HG03025 (cell line): Measurements from ENCODE around the gene STAG3.
"Not testable (repeated sequence)": the region's sequence is repeated elsewhere in the genome, so short reads cannot be mapped to it uniquely, and the experiment has no call there.

ENCODE experiments used
- ATAC-seq: cut with Tn5 transposase; IDR thresholded peaks from one replicate; pipeline ENCODE4 v1.9.1; 2021; ENCODE audit warnings: mild to moderate bottlenecking, moderate library complexity; ENCODE audit not compliant: unreplicated experiment, low FRiP score

The STAG3 gene

DNA sequence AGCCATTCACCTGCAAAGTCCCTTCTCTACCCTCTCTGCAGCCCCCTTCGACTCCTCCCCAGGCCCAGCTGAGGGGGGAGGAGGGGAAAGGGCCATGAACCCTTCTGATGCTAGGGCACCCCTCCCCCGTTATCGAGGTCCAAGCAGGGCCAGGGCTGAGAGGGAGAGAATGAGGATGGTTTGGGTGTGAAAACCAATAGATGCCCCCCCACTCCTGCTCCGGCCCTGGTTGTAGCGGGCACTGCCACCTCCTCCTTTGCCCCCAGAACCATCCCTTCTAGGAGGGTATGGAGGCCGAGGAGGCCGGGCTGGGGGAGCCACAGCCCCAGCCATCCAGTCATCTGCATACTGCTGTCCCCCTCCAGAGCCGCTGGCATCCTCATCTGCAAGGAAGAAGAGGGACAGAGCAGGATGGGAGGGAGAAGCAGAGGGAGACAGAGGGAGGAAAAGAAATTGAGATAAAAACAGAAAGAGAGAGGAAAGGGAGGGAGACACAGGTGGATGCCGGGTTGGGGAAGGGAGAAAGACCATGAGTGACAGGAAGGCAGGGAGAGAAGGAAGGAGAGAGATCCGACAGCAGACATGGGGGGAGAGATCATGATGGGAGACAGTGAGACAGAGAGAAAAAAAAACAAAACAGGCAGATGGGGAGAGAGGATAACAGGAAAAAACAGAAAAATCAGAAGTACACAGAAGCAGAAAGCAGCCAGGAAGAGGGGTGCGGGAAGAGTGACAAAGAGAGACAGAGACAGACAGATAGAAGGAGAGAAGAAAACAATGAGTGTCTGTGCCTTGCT lies 7.4 kb upstream of the STAG3 start:
- no peak for ATAC-seq

DNA sequence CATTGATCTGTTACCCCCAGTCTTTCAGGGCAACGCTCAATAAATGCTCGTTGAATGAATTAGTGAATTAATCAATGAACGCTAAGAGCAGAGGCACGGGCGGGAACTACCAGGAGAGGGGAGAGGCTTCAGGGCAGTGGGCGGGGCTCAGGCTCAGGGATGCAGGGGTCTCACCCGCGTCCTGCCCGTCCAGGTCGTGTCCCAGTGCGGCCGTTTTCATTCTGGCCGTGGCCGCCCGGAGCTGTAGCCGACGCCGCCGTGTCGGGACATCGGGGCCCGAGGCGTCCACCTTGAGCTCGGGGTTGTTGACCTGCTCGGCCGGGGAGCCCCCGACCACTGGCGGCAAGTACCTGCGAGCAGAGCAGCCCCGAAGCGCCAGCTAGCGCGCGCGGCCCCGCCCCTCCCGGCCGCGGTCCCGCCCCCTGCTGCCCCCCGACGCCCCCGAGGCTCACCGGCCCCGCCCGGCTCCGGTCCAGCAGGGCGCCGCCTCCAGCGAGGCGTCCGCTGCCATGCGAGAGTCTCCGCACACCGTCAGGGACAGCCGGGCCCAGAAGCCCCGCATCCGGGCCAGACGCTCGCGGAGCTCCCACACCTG lies 6.5 kb upstream of the STAG3 start:
- ATAC-seq: no peak

DNA sequence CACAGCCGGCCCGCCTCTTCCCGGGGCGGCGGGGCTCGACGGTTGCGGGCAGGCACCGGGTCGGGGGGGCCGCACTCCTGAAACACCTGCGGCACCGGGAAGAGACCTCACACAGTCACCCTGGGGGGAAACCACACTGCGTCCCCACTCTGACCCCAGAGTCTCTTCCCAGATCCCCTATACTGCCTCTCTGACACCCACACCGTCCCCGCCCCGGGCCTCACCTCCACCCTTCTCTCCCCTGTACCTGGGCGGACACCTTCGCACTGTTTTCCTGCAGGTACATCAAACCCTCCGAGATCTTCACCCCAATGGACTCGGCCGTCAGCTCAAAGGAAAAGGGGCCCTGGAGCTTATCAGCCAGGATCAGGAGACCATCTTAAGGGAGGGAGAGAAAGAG lies 5.9 kb upstream of the STAG3 start:
- ATAC-seq: no peak

DNA sequence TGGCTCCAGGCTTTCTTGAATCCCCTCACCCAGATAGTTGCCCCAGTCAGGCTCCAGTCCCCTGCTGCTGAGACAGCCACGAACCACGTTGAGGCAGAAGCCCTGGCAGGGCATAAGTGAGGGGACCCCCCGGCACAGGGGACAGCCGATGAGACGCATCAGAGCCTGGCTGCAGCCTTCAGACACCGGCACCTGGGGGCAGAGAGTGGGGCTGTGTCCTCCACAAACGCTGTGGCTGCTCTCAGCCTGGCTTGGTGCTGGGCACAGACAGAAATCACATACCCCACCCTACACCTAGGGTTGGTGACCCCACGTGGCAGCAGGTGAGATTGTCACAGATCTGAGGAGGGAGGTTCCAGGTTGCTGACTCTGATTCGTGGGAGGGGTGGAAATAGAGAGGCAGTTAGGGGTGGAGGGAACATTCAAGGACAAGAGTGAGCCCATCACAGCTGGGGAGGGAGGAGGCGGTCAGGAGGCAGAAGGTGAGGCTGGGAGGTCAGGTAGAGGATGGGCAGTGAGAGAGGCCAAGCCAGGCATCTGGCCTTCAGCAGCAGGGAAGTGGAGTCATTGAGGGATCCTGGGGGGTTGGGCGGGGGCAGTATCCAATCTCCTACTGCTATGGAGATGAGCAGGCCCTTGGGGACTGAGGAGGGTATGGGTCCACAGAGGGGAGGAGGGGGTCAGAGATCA lies 3.8 kb upstream of the STAG3 start:
- ATAC-seq: no peak

DNA sequence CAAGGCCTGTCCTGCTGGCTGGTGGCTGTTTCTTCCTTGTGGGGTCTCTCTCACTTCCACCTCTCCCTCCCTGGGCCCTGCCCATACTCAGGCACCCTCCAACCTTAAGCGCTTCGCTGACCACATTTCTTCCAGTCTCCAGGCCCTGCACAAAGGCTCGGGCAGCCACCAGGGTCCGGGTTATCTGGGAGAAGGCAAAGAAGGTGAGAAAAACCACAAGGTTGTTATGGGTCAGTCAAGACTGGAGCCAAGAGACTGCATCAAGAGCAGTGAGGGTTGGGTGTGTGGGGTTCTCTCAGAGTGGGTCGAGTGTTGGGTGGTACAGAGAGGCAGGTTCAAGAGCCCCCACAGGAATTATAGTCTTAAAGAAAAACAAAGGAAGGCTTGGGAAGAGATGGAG lies 3.1 kb upstream of the STAG3 start:
- no peak for ATAC-seq

DNA sequence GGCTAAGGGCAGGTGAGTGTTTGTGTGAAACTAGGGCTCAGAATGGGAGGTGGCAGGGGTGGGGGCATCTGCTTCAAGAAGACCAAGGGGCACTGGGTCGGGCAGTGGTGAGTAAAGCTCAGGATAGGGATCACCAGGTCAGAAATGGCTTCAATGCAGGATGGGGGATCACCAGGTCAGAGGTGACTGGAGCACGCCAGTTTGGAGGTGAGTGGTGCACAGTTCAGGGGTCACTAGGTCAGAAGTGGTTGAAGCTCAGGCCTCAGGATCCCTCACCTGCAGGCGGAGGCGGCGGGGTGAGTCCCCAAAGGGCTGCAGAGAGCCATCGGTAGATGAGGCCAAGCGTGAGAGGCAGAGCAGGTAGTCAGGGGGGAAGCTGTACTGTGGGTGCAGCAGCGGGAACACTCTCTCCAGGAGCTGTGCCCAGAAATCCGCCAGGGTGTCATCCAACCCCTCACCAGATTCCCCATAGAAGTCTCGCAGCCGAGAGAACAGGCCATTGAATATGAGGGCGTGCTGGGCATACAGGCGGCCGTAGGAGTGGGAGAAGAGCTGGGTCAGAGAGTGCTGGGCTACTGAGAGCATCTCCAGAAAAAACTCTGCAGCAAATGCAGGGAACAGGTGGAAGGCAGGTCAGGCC lies 2.3 kb upstream of the STAG3 start:
- ATAC-seq: no peak

DNA sequence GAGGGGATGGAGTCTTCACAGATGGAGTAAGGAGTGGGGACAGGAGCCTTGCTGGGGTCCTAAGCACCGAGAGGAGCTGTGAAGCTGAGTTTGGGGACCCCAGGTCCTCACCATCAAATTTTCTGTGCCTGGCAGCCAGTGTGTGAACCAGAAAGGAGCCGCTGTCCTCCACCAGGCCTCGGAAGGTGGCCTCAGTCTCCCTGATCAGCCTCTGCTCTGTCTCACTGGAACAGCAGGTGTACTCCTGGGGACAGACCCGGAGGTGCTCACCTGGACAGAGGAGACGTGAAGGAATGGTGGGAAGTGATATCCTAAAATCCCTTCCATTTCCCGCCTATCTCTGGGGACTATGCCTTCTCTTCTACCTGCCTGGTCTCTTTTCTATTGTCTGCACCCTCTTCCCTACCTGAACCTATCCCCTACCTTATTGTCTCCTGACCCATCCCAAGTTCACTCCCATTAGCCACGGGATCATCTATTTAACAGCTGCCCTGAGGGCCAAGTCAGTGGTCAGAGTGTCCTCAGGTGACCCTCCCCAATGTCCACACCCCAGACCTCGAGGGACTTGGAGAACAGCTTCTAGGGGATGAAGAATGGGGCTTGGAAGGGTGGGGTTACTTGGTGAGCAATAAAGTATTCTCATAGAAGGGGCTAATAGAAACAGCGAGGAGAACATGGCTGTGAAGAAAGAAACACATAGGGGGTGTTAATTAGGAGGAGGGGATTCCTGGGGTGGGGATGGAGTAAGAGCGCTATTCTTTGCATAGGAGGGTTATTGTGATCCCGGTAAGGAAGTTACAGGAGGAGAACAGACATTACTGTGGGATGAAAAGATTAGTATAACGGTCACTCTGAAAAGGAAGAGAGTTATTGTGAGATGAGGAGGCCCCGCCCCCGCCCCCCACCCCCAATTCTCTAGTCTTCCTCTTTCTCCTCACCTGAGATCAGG lies 1.3 kb upstream of the STAG3 start:
- no peak for ATAC-seq

DNA sequence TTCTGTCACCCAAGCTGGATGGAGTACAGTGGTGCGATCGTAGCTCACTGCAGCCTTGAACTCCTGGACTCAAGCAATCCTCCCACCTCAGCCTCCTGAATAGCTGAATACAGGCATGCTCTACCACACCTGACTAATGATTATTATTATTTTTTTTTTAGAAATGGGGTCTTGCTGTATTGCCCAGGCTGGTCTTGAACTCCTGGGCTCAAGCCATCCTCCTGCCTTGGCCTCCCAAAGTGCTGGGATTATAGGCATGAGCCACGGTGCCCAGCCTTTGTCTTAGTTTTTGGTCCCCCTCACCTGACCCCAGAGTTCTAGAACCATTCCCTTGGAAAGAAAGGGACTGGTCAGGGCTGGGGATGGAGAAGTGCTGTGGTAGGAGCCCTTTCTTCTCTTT lies 2.4 kb downstream of the STAG3 start:
- ATAC-seq: not testable (repeated sequence)

DNA sequence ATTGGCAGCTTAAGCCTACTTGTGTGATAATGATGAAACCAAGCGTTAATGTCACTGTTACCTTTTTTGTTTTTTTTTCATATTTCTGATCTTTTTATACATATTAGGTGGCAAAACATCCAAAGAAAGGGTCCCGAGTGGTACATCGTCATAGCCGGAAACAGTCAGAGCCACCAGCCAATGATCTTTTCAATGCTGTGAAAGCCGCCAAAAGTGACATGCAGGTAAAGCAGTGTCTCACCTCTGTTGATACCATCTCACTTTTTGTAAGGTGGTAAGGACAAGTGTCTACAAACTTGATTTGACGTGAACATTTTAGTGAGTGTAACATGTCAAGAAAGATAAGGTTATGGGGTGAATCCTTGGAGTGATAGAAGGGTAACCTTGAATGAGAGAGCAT lies 4.9 kb downstream of the STAG3 start:
- ATAC-seq: not testable (repeated sequence)

DNA sequence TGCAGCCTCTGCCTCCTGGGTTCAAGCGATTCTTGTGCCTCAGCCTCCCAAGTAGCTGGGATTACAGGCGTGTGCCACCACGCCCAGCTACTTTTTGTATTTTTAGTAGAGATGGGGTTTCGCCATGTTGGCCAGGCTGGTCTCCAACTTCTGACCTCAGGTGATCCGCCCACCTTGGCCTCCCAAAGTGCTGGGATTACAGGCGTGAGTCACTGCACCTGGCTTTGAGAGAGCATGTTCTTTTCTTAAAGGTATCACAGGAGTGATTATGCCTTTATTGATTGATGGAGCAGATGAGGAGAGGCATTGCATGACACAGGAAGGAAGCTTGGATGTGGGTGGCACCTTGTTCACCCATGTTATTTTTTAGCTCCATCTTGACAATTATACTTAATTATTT lies 5.4 kb downstream of the STAG3 start:
- not testable (repeated sequence) for ATAC-seq

DNA sequence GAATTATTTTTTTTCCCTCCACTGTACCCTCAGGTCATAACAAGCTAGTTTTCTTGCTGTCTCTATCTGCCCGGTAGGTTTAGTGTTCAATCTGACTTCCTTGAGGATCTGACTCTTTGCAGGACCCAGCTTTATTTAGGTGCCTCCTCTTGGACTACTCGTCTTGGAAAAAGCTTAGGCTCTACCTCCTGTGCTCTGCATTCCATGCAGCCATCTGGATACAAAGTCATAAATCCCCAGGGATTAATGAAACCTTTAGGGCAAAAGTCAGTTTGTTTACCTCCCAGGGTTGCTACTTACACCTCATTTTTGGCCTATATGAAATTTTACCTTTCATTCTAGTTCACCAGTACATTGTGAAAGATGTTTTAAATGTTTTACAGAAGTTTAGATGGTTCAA lies 8.0 kb downstream of the STAG3 start:
- ATAC-seq: no peak

DNA sequence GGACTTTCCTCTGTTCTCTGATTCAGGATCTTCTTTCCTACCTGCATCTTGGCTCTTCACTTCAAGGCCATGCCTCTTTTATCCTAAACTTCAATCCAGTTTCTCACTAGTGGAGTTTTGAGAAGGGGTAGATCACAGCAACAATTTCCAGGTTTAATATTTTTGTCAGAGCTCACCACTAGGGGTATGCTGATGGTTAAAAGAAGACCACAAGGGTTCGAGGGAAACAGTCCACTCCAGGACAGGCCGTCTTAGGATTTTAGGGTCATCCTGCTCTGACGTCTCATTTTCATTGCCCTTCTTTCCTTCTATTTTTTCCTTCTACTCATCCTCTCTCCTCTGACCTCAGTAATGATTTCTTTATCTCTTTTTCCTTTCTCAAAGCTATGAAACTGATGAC lies 11.3 kb downstream of the STAG3 start:
- no peak for ATAC-seq

DNA sequence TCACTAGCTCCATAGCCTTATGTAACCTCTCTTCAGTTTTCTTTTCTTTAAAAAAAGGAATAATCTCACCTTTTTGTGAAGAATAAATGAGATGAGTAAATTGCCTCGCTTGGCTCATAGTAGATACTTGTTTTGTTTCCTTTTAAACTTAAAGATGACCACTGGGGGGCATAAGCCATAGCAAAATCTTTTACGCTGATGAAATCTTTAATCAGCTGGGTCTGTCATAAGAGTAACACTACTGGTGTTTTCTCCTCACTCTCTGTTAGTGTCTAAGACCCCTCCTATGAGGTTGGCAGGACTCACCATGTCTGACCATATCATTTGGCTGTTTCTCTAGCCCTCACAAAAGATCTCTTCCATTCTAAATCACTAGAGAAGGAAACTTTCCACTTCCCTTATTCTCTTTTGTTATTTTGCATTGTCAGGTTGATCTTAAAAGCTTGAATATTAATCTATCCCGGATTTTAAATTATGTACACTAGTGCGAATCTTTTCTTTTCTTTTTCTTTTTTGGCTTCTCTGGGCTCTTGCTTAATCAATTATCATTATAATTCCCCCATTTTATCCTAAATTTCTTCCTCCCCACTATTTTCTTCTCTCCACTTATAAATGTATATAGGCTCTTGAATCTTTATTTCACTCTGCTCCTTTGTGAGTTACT lies 12.5 kb downstream of the STAG3 start:
- no peak for ATAC-seq

DNA sequence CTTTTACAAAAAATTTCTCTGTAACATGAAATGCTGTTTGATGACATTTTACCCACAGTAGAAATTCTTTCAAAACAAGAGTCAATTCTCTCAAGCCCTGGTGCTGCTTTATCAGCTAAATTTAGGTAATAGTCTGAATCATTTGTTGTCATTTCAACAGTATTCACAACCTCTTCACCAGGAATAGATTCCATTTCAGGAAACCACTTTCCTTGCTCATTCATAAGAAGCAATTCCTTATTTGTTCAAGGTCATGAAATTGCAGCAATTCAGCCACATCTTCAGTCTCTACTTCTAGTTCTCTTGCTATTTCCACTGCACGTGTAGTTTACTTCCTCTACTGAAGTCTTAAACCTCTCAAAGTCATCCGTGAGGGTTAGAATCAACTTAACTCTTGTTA lies 14.1 kb downstream of the STAG3 start:
- no peak for ATAC-seq

DNA sequence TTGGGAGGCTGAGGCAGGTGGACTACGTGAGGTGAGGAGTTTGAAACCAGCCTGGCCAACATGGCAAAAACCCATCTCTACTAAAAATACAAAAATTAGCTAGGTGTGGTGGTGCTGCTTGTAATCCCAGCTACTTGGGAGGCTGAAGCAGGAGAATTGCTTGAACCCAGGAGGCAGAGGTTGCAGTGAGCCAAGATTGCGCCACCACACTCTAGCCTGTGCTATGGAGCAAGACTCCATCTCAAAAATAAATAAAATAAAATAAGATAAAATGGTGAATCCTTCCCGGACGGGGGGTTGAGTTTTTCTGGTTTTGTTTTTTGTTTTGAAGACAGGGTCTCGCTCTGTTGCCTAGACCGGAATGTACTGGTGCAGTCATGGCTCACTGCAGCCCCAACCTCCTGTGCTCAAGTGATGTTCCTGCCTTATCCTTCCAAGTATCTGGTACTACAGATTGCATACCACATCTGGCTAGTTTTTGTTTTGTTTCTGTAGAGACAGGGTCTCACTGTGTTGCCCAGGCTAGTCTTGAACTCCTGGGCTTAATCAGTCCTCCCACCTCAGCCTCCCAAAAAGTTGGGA lies 14.7 kb downstream of the STAG3 start:
- not testable (repeated sequence) for ATAC-seq

DNA sequence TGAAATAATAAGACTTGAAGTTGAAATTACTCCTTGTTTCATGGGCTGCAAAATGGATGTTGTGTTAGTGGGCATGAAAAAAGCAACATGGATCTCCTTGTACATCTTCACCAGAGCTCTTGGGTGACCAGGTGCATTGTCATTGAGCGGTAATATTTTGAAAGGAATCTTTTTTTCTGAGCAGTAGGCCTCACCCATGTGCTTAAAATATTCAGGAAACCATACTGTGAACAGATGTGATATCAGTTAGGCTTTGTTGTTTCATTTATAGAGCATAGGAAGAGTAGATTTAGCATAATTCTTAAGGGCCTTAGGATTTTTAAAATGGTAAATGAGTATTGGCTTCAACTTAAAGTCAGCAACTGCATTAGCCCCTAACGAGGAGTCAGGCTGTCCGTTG lies 15.3 kb downstream of the STAG3 start:
- no peak for ATAC-seq

DNA sequence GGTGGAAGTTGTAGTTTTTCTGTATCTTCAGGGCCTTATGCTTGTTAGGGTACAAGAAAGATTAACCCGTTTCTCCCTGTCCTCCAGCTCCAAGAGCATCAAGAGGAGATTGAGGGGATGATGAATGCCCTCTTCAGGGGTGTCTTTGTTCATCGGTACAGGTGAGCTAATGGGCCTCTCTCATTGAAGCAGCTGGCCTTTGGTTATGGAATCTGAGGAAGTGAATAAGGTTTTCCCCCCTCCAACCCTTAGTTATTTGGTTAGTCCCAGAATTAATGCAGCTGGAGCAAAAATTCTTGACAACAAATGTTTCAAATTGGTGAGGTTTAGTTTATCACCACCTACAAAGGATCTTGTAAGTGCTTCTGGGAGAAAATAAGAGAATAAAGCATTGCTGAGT lies 17.5 kb downstream of the STAG3 start:
- no peak for ATAC-seq

DNA sequence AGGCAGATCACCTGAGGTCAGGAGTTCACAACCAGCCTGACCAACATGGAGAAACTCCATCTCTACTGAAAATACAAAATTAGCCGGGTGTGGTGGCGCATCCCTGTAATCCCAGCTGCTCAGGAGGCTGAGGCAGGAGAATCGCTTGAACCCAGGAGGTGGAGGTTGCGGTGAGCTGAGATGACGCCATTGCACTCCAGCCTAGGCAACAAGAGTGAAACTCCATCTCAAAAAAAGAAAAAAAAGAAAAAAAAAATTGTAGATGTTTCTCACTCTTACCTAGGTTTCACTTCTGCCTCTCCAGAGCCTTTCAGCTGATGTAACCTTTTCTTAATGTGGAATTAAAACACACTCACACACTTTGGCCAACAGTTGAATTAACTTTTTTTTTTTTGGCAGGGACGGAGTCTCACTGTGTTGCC lies 18.2 kb downstream of the STAG3 start:
- not testable (repeated sequence) for ATAC-seq

DNA sequence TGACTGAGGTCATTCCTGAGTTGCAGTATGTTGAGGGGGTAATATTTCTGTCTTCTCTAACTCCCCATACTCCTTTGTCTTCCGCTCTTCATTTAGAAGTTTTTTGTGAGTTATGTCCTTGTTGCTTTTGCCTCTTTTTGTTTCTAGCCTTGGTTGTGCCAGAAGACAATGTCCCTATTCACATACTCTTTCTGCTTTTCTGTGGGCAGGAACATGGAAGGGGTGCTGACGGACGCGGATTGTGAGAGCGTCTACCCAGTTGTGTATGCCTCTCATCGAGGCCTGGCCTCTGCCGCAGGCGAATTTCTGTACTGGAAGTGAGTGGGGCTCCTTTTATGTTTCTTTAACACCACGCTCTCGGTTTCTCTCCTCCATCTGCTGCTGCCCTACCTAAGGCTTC lies 20.5 kb downstream of the STAG3 start:
- no peak for ATAC-seq
